Measurements from ENCODE around the gene HMGN5. TPM values are rescaled to one million over a fixed set of nuclear protein-coding genes. Genes with fewer than 3 reads are reported as not detected.

Gene HMGN5
- total and polyA plus RNA-seq, 2 of the 8 experiments (the other 6 are each of a cell fraction or from before 2014, with no cell fraction given) = 6.0 to 20.4 TPM

DNA sequence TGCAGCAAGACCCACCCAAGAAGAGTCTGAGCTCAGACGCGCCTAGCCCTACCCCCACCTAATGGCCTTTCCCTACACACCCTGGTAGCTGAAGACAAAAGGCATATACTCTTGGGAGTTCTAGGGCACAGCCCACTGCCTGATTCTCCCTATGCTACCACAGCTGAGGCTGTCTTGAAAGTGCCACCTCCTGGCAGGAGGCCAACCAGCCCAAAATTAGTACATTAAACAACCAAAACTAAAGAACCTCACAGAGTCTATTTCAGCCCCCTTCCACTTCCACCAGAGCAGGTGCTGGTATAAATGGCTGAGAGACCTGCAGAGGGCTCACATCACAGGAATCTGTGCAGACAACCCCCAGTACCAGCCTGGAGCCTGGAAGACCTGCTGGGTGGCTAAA, 119.1 kb downstream of the HMGN5 start (continued):
- TF ChIP-seq, protein P1, sequence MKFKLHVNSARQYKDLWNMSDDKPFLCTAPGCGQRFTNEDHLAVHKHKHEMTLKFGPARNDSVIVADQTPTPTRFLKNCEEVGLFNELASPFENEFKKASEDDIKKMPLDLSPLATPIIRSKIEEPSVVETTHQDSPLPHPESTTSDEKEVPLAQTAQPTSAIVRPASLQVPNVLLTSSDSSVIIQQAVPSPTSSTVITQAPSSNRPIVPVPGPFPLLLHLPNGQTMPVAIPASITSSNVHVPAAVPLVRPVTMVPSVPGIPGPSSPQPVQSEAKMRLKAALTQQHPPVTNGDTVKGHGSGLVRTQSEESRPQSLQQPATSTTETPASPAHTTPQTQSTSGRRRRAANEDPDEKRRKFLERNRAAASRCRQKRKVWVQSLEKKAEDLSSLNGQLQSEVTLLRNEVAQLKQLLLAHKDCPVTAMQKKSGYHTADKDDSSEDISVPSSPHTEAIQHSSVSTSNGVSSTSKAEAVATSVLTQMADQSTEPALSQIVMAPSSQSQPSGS (IDR thresholded peaks at IDR 0.05; ENCODE audit: low read length) = no peak
- TF ChIP-seq RFX5 (IDR thresholded peaks at IDR 0.05; ENCODE audit: borderline replicate concordance, low read depth, low read length) = no peak
- no peak for TF ChIP-seq GABPA (IDR thresholded peaks at IDR 0.05; ENCODE audit: borderline replicate concordance, insufficient read depth, low read length)
- TF ChIP-seq PHF8 (conservative IDR thresholded peaks at IDR 0.05; ENCODE audit: low read depth, low read length) = no peak
- TF ChIP-seq EGR1 (IDR thresholded peaks at IDR 0.05; ENCODE audit: borderline replicate concordance, low read depth, low read length) = no peak
- TF ChIP-seq, protein P2, sequence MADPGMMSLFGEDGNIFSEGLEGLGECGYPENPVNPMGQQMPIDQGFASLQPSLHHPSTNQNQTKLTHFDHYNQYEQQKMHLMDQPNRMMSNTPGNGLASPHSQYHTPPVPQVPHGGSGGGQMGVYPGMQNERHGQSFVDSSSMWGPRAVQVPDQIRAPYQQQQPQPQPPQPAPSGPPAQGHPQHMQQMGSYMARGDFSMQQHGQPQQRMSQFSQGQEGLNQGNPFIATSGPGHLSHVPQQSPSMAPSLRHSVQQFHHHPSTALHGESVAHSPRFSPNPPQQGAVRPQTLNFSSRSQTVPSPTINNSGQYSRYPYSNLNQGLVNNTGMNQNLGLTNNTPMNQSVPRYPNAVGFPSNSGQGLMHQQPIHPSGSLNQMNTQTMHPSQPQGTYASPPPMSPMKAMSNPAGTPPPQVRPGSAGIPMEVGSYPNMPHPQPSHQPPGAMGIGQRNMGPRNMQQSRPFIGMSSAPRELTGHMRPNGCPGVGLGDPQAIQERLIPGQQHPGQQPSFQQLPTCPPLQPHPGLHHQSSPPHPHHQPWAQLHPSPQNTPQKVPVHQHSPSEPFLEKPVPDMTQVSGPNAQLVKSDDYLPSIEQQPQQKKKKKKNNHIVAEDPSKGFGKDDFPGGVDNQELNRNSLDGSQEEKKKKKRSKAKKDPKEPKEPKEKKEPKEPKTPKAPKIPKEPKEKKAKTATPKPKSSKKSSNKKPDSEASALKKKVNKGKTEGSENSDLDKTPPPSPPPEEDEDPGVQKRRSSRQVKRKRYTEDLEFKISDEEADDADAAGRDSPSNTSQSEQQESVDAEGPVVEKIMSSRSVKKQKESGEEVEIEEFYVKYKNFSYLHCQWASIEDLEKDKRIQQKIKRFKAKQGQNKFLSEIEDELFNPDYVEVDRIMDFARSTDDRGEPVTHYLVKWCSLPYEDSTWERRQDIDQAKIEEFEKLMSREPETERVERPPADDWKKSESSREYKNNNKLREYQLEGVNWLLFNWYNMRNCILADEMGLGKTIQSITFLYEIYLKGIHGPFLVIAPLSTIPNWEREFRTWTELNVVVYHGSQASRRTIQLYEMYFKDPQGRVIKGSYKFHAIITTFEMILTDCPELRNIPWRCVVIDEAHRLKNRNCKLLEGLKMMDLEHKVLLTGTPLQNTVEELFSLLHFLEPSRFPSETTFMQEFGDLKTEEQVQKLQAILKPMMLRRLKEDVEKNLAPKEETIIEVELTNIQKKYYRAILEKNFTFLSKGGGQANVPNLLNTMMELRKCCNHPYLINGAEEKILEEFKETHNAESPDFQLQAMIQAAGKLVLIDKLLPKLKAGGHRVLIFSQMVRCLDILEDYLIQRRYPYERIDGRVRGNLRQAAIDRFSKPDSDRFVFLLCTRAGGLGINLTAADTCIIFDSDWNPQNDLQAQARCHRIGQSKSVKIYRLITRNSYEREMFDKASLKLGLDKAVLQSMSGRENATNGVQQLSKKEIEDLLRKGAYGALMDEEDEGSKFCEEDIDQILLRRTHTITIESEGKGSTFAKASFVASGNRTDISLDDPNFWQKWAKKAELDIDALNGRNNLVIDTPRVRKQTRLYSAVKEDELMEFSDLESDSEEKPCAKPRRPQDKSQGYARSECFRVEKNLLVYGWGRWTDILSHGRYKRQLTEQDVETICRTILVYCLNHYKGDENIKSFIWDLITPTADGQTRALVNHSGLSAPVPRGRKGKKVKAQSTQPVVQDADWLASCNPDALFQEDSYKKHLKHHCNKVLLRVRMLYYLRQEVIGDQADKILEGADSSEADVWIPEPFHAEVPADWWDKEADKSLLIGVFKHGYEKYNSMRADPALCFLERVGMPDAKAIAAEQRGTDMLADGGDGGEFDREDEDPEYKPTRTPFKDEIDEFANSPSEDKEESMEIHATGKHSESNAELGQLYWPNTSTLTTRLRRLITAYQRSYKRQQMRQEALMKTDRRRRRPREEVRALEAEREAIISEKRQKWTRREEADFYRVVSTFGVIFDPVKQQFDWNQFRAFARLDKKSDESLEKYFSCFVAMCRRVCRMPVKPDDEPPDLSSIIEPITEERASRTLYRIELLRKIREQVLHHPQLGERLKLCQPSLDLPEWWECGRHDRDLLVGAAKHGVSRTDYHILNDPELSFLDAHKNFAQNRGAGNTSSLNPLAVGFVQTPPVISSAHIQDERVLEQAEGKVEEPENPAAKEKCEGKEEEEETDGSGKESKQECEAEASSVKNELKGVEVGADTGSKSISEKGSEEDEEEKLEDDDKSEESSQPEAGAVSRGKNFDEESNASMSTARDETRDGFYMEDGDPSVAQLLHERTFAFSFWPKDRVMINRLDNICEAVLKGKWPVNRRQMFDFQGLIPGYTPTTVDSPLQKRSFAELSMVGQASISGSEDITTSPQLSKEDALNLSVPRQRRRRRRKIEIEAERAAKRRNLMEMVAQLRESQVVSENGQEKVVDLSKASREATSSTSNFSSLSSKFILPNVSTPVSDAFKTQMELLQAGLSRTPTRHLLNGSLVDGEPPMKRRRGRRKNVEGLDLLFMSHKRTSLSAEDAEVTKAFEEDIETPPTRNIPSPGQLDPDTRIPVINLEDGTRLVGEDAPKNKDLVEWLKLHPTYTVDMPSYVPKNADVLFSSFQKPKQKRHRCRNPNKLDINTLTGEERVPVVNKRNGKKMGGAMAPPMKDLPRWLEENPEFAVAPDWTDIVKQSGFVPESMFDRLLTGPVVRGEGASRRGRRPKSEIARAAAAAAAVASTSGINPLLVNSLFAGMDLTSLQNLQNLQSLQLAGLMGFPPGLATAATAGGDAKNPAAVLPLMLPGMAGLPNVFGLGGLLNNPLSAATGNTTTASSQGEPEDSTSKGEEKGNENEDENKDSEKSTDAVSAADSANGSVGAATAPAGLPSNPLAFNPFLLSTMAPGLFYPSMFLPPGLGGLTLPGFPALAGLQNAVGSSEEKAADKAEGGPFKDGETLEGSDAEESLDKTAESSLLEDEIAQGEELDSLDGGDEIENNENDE (IDR thresholded peaks at IDR 0.05; ENCODE audit: insufficient replicate concordance, low read length) = no peak

Measured in H1 (cell line).